GM23338 (cell line): Measurements from ENCODE around the gene HNMT. TPM values are rescaled to one million over a fixed set of nuclear protein-coding genes. Genes with fewer than 3 reads are reported as not detected.

Experiments
- ATAC-seq: fragments of 200-7000 bp; cut with Tn5 transposase; 3 replicates; pipeline ENCODE4 v1.9.1; 2020
- DNase-seq: peaks from one replicate; pipeline ENCODE4 v3.0.0-alpha.2; 2015; ENCODE audit warnings: low spot score
- H2AFZ ChIP-seq: fragments of 200-600 bp; sonication (generic); 2 replicates; pipeline ENCODE4 v1.8.0; 2016; ENCODE audit warnings: antibody characterized with exemption, mild to moderate bottlenecking, moderate library complexity
- H3F3A ChIP-seq: fragments of 200-600 bp; sonication (generic); replicated peaks from 2 replicates; pipeline ENCODE4 v1.8.0; 2017; ENCODE audit warnings: antibody characterized with exemption, mixed run types, low read depth
- H3K27ac ChIP-seq: fragments of 200-600 bp; sonication (generic); 2 replicates; pipeline ENCODE4 v1.6.1; 2016; ENCODE audit warnings: low read depth
- H3K27me3 ChIP-seq: fragments of 200-600 bp; sonication (generic); 2 replicates; pipeline ENCODE4 v1.8.0; 2016; ENCODE audit warnings: mild to moderate bottlenecking, mixed run types, moderate library complexity; ENCODE audit not compliant: insufficient read depth
- H3K36me3 ChIP-seq: fragments of 200-600 bp; sonication (generic); 2 replicates; pipeline ENCODE4 v1.8.0; 2016; ENCODE audit warnings: mild to moderate bottlenecking; ENCODE audit not compliant: insufficient read depth
- H3K4me1 ChIP-seq: fragments of 200-600 bp; sonication (generic); 2 replicates; pipeline ENCODE4 v1.8.0; 2016; ENCODE audit warnings: mild to moderate bottlenecking, moderate library complexity; ENCODE audit not compliant: insufficient read depth
- H3K4me2 ChIP-seq: fragments of 200-600 bp; sonication (generic); 2 replicates; pipeline ENCODE4 v1.7.1; 2017; ENCODE audit warnings: mixed run types
- H3K4me3 ChIP-seq: fragments of 200-600 bp; sonication (generic); 2 replicates; pipeline ENCODE4 v1.6.1; 2016; ENCODE audit warnings: mixed run types
- H3K79me2 ChIP-seq: fragments of 200-600 bp; sonication (generic); replicated peaks from 2 replicates; pipeline ENCODE4 v1.8.0; 2017; ENCODE audit warnings: mild to moderate bottlenecking; ENCODE audit not compliant: insufficient read depth
- H3K9me2 ChIP-seq: fragments of 200-600 bp; sonication (generic); 2 replicates; pipeline ENCODE4 v1.8.0; 2017; ENCODE audit not compliant: insufficient read depth
- H4K20me1 ChIP-seq: fragments of 200-600 bp; sonication (generic); replicated peaks from 2 replicates; pipeline ENCODE4 v1.8.0; 2017; ENCODE audit warnings: mild to moderate bottlenecking; ENCODE audit not compliant: insufficient read depth
- H3K27ac Mint-ChIP-seq: 2 replicates; pipeline ENCODE4 v1.8.0; 2020; ENCODE audit warnings: inconsistent platforms, mild to moderate bottlenecking, moderate library complexity, mixed read lengths
- H3K27me3 Mint-ChIP-seq: 3 replicates; pipeline ENCODE4 v1.8.0; 2022; ENCODE audit warnings: low read depth, mild to moderate bottlenecking, moderate library complexity, mixed read lengths, inconsistent platforms; ENCODE audit not compliant: insufficient read depth, poor library complexity
- H3K36me3 Mint-ChIP-seq: 3 replicates; pipeline ENCODE4 v1.8.0; 2021; ENCODE audit warnings: low read depth, mild to moderate bottlenecking, inconsistent platforms, moderate library complexity, mixed read lengths
- H3K4me1 Mint-ChIP-seq: 3 replicates; pipeline ENCODE4 v1.8.0; 2020; ENCODE audit warnings: mild to moderate bottlenecking, inconsistent platforms, mixed read lengths
- H3K4me3 Mint-ChIP-seq: 3 replicates; pipeline ENCODE4 v1.8.0; 2021; ENCODE audit warnings: moderate library complexity, mild to moderate bottlenecking, inconsistent platforms, mixed read lengths
- H3K9me3 Mint-ChIP-seq: 3 replicates; pipeline ENCODE4 v1.8.0; 2020; ENCODE audit warnings: moderate library complexity, mild to moderate bottlenecking, inconsistent platforms, mixed read lengths
- CREB1 ChIP-seq: fragments of 250-450 bp; sonication (Bioruptor Pico); IDR thresholded peaks from 2 replicates; pipeline ENCODE4 v1.5.0; 2020; ENCODE audit warnings: low read depth, mild to moderate bottlenecking, moderate library complexity
- CTCF ChIP-seq, 2 experiments: fragments of 200-600 bp in 1 of 2; sonication (generic) in 1 of 2; conservative IDR thresholded peaks; 2 replicates each; pipeline versions ENCODE4 v1.5.1 to v1.6.1; 2016 to 2017; ENCODE audit warnings: antibody characterized with exemption in 2 of 2, low read depth in 2 of 2, mild to moderate bottlenecking in 2 of 2, moderate library complexity in 1 of 2
- ETS1 ChIP-seq: IDR thresholded peaks from 2 replicates; pipeline ENCODE4 v1.6.1; 2016; ENCODE audit warnings: antibody characterized with exemption
- EZH2 ChIP-seq: fragments of 200-600 bp; sonication (generic); IDR thresholded peaks from one replicate; pipeline ENCODE4 v1.8.0; 2017; ENCODE audit warnings: antibody characterized with exemption, mild to moderate bottlenecking, low read depth; ENCODE audit not compliant: unreplicated experiment
- EZH2phosphoT487 ChIP-seq: fragments of 200-600 bp; sonication (generic); IDR thresholded peaks from one replicate; pipeline ENCODE4 v1.8.1; 2018; ENCODE audit warnings: antibody characterized with exemption; ENCODE audit not compliant: unreplicated experiment
- JUNB ChIP-seq: IDR thresholded peaks from one replicate; pipeline ENCODE4 v1.6.1; 2016; ENCODE audit warnings: antibody characterized with exemption; ENCODE audit not compliant: unreplicated experiment
- NANOG ChIP-seq: IDR thresholded peaks from 2 replicates; pipeline ENCODE4 v1.6.1; 2016; ENCODE audit warnings: antibody characterized with exemption, borderline replicate concordance
- POLR2AphosphoS5 ChIP-seq: IDR thresholded peaks from 2 replicates; pipeline ENCODE4 v1.6.1; 2016; ENCODE audit warnings: antibody characterized with exemption, low read depth
- REST ChIP-seq: IDR thresholded peaks from one replicate; pipeline ENCODE4 v1.6.1; 2018; ENCODE audit warnings: antibody characterized with exemption; ENCODE audit not compliant: unreplicated experiment
- STAT1 ChIP-seq: IDR thresholded peaks from one replicate; pipeline ENCODE4 v1.6.1; 2016; ENCODE audit warnings: antibody characterized with exemption; ENCODE audit not compliant: unreplicated experiment
- ZNF114 ChIP-seq: fragments of 250-450 bp; sonication (Bioruptor Pico); IDR thresholded peaks from 2 replicates; pipeline ENCODE4 v1.5.0; 2020; ENCODE audit warnings: mild to moderate bottlenecking, moderate library complexity
- ZNF331 ChIP-seq: fragments of 250-450 bp; sonication (Bioruptor Pico); IDR thresholded peaks from 2 replicates; pipeline ENCODE4 v1.5.0; 2020; ENCODE audit warnings: low read depth, mild to moderate bottlenecking, moderate library complexity
- polyA plus RNA-seq: library from polyadenylated mRNA; unstranded; fragments of >200 nt; fragmentation: Nextera tagmentation; extraction: Ambion mirVana; gene quantifications from 2 replicates; pipeline ENCODE4 v1.2.1, GENCODE V29; 2016
- total RNA-seq: library from RNA; depleted of rRNA; stranded (reverse); fragments of >200 nt; shearing (Covaris generic); gene quantifications from 2 replicates; pipeline ENCODE4 v1.2.3, GENCODE V29; 2014

The HNMT gene
- total and polyA plus RNA-seq, 2 experiments from 2014 or later, result 3.3 to 3.4 TPM

GRCh38 chr2:138013639-138014038 lies 49.4 kb downstream of the HNMT start (continued):
- TF ChIP-seq EZH2phosphoT487, result no peak
- no peak for TF ChIP-seq STAT1
- TF ChIP-seq REST, result no peak
- TF ChIP-seq NANOG, result no peak

- Histone ChIP-seq H3K4me3 (no peak overlapping the region), H3K27ac (no peak overlapping the region), H3K27me3 (no peaks in the 10 kb centered on the region), H3K36me3 (no peaks in the 10 kb centered on the region), H3K4me1 (no peaks in the 10 kb centered on the region), H3F3A (no peaks in the 10 kb centered on the region), H3K79me2 (no peaks in the 10 kb centered on the region), H3K9me2 (peaks cover 3% of the 10 kb centered on the region; the same call in 1 of the 2 replicates), H3K4me2 (no peak overlapping the region), H4K20me1 (no peaks in the 10 kb centered on the region), H2AFZ (no peak overlapping the region)
- no peak for DNase-seq
- Mint-ChIP-seq H3K9me3 (no peaks in the 10 kb centered on the region), H3K27ac (no peak overlapping the region), H3K27me3 (no peaks in the 10 kb centered on the region), H3K36me3 (no peaks in the 10 kb centered on the region), H3K4me3 (no peak overlapping the region), H3K4me1 (no peaks in the 10 kb centered on the region)
- ATAC-seq, result no peak
- TF ChIP-seq CTCF (conservative IDR thresholded peaks at IDR 0.05; ENCODE audit: low read depth in 2 of 2) (no peak), ZNF331 (CRISPR knock-in tag) (no peak), EZH2phosphoT487 (no peak), POLR2AphosphoS5 (no peak), ZNF114 (no peak), NANOG (no peak), ETS1 (no peak), REST (no peak), EZH2 (no peak), CREB1 (no peak), JUNB (no peak), STAT1 (no peak)
Observed at GRCh38 chr2:138015494-138015893, 51.2 kb downstream of the HNMT start.
